HG03097 (cell line): Measurements from ENCODE around the gene RAB40A.
"Not testable (repeated sequence)": the region's sequence is repeated elsewhere in the genome, so short reads cannot be mapped to it uniquely, and the experiment has no call there.

Experiments used
- ATAC-seq: cut with Tn5 transposase; IDR thresholded peaks from one replicate; pipeline ENCODE4 v1.9.1; 2021; ENCODE audit not compliant: unreplicated experiment, low FRiP score

Gene RAB40A

DNA sequence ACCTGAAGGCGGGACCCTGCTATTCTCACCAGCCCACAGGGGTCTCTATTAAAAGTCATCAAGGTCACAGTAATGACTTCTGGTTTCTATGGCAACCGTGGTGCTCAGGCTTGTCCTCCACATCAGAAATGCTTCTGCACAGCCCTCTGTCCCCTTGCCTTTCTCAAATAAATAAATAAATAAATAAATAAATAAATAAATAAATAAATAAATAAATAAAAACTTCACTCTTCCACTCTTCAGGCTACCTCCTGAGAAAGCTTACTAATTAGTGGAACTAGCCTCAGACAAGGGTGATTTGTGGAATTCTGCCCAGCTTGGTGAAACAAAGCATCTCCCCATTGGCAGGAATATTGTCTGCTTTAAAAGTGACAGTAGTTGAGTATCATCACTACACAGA is 5.5 kb upstream of the RAB40A start:
- ATAC-seq, result no peak

DNA sequence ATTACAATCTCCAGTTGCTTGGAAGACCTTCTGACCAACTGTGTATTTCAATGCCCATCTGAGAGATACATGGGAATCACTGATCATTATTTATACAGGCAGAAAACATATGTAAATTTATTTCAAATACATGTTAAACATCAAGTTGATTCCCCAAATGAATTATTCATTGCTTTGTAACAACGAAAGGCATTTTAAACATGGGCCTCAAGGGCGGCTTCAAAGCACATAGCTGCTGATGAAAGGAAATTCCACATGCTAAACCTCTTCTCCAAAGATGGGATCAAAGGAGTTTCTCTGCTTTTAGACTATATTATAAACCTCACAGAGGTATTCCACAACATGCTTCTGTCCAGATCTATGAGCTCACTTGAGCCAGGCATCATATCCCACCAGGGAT is 4.3 kb upstream of the RAB40A start:
- ATAC-seq, result no peak

DNA sequence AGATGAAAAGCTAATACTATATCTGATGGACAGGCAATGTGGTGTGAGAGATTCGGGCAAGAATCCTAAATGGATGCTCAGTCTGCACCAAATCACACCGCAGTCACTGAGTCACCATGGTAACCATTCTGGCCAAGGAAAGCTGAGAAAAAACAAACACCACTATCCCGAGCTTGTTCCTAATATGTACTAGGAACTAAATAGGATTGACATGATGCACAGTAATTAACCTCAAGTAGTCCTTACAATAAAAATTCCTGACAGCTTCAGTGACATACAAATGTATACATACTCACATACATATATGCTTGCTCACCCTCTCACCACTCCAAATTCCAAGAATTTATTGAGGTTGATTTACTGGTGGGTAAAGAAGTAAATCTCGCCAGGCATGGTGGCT is 1.1 kb upstream of the RAB40A start:
- ATAC-seq, result no peak

DNA sequence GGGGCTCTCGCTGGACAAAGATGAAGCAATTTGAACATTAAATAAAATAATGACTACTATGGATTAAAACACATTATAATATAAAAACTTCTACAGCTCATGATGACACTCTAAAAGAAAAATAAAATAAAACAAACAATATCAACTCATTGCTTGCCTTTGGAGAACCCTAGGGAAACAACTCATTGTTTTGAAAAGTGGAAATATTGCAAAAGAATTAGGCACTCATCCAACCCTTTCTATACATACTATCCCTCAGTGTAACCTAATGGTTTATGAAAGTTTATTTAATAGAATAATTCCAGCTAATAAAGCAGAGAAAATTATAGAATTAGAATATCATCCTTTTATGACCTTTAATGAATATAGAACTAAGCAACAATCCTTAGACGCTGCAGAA is 718 bp downstream of the RAB40A start:
- no peak for ATAC-seq

DNA sequence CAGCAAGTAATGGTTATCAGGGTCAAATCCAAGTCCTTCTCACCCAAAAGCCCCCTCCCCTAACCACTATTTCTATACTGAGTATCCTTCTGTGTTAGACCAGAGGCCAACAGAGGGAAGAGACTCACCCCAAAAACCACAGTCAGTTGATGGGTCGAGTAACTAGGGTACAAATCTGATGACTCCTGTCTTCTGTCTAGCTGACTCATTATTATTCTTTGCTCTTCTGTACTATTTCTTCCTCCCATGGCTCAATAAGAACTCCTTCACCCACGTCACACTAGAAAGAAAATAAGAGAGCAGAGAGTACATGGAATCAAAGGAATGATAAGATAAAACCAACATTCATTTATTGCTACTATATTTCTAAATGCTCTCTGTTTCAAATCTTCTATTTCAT is 2.0 kb downstream of the RAB40A start:
- ATAC-seq, result no peak

DNA sequence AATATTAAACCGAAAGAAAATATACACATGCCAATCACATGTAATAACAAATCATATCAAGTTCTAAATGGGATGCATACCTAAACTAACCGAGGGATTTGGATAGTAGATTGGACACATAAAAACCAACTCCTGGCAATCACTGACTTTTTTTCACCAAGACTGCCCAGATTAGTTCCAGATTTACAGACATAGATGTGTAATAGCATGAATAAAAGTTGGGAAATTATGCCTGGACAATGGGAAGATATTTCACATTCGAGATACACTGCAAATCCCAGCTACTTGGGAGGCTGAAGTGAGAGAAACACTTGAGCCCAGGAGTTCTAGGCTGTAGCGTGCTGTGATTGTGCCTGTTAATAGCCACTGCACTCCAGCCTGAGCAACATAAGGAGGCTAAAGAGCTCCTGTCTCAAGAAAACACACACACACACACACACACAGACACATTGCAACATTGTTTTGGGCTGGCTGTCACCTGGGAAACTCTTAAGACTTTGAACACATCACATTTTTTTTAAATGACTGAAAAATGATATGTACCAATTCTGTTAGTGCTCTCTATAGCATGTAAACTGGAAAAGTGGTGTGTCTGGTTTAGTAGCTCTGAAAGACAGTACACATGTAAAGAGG is 5.7 kb downstream of the RAB40A start:
- no peak for ATAC-seq

DNA sequence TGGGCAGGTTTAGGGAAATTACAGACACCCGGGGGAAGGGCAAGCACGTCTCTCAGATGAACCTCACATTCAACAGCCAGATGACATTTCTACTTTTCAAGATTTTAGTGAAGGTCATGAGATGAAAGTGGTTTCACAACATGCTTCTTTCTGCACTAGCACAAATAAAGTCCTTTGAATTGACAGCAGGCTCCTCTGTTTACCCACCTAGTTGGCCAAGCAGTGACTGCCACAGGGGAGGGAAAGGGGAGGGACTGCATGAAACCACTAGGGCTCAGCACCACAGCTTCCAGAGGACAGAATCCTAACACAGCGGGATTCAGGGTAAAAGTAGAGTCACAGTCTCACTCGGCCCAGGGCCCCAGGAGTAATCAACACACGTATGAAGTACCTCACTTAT is 6.2 kb downstream of the RAB40A start:
- no peak for ATAC-seq

DNA sequence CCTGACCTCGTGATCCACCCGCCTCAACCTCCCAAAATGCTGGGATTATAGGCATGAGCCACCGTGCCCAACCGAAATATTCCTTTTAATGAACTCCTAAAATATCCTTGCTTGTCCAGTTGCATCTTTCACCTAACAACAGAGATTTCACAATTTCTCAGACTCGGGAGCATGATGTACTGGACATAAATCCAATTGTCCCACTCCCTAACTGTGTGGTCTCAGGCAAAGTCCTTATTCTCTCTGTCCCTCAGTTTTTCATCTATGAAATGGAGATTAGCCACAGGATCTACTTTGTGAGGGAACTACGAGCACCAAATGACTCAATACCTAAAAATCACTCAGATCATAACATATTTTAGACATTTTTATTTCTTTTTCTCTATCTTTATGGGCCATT is 9.3 kb downstream of the RAB40A start:
- no peak for ATAC-seq

DNA sequence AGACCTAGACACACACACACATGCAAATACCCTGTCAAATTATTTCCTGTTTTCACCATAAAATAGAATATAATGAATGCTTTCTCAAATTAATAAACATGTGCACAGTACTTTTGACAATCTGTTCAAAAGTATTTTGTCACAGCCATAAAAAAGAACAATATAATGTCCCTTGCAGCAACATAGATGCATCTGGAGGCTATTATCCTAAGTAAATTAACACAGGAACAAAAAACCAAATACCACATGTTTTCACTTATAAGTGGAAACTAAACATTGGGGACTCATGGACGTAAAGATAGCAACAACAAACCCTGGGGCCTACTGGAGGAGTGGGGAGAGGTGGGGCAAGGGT is 15.5 kb downstream of the RAB40A start:
- ATAC-seq, result no peak

DNA sequence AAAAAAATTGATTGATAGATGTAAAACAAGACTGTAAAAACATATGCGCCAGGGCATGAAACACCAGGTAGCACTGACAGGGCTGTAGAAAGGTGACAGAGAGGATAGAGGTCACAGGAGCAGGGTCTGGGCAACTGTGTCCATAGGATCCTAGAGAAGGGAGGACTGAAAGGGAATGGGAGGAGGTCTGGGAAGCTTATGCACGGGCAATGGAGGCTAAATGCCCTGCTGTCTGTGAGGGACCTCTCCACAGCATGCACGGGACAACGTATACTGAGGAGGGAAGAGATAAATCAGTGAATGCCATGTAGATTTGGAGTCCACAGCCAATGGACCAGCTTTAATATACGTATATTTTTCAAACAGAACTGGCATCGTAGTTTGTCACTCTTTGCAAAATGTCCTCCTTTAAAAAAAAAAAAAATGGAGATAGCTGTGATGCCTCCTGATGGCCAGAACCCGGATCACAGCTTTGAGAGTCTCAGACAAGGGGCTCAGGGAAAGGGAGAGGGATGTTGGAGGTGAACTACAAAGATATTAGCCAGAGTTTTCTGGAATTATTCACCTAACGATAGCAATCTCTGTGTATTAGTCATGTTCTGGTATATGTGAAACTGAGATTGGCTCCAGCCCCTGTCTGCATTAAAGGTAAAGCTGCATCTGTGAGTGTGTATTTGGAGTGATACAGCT is 16.0 kb downstream of the RAB40A start:
- no peak for ATAC-seq

DNA sequence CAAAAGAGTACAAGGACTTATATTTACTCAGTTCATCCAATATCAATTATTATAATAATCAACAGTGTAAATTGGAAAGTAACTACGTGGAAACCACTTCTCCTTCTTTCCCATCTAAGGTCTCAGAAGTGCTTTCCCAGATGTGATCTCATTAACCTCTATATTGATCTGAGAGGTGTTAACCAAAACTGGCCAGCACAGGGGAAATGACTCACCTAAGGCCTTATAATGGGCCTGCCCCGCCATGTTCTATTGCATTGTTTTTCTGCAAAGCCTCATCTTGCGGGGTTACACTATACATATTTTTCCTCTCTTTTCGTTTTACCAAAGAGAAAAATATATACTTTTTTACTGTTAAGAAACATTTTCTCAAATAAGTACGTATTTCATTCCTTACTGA is 20.5 kb downstream of the RAB40A start:
- ATAC-seq, result no peak

DNA sequence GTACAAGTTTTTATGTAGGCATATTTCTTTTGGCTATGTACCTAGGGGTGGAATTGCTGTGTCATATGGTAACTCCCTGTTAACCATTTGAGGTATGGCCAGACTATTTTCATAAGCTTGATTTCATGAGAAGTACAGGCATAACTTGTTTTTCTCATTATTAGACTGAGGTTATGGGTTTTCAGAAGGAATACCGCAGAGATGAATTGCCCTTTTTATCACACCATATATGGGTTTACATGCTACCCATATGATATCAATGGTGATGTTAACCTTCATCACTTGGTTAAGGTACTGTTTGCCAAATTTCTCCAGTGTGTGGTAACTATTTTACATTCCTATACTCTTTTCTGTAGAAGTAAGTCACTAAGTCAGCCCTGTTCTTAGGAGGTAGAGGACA is 23.5 kb downstream of the RAB40A start:
- no peak for ATAC-seq

DNA sequence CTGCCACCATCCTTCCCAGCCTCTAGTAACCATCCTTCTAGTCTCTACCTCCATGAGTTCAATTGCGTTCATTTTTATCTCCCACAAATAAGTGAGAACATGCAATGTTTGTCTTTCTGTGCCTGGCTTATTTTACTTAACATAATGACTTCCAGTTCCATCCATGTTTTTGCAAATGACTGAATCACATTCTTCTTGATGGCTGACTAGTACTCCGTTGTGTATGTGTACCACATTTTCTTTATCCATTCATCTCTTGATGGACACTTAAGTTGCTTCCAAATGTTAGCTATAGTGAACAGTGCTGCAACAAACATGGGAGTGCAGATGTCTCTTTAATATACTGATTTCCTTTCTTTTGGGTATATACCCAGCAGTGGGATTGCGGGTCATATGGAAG is 25.7 kb downstream of the RAB40A start:
- ATAC-seq, result not testable (repeated sequence)

DNA sequence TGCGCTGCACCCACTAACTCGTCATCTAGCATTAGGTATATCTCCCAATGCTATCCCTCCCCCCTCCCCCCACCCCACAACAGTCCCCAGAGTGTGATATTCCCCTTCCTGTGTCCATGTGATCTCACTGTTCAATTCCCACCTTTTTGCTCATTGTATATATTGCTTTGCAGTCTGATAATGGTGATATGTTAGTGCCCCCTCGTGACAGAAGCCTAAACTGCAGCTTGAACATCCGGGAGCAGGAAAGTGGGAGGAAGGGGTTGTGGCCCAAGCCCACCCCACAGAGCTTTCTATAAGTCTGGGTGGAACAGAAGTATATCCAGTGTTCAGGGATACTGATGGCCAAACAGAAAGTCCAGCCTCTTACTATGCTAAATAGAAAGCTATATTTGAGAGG is 29.6 kb downstream of the RAB40A start:
- not testable (repeated sequence) for ATAC-seq

DNA sequence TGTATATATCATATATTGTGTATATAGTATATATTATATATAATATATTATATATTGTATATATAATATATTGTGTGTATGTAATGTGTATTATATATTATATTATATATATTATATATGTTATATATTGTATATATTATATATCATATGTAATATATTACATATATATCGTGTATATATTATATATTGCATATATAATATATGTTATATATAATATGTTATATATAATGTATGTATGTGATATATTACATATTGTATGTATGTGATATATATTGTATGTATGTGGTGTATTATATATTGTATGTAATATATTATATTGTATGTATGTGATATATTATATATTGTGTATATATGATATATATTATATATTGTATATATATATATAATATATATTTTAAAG is 30.5 kb downstream of the RAB40A start:
- ATAC-seq, result no peak

DNA sequence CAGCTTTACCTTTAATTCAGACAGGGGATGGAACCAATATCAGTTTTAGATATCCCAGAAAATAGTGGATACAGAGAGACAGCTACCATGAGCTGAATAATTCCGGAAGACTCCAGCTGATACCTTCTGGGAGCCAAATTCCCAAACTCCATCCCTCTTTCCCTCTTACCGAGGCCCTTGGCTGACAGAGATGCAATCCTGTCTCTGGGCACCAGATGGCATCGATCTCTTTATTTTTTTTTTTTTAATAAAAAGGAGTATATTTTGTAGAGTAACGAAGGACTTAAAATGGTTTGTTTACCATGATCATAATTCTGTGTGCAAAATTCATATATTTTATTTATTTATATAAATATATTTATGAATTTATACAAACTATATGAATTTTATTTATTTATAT is 31.0 kb downstream of the RAB40A start:
- no peak for ATAC-seq

DNA sequence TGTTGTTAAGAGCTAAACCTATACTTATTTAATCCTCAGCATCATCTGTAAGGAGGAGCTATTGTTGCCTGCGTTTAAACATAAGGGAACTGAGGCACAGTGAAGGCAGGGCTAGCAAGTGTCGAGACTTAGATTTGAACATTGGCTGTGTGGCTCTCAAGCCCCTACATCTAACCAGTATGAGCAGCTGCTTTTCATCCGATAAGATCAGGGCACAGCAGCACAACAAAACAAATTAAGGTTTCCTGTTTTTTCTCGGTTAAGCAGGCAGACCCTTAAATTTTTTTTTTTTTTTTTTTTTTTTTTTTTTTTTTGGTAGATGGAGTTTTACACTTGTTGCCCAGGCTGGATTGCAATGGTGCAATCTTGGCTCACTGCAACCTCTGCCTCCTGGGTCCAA is 35.6 kb downstream of the RAB40A start:
- no peak for ATAC-seq

DNA sequence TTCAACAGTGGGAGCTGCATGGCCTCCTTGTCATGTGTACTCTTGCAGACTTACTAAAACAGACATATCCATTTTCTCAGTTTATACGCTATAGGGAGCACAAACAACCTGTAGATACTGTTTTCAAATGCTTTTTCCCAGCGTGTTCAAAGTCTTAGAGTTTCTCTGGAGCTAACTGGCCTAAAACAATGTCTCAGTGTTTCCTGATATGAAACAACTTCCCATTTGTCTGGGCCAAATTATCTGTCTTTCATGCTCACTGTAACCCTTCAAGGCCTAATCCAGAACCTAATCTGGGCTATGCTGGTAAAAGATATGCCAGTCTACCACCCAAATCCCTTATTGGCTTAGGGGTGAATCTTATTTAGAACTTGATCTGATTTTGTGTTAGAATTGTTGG is 38.8 kb downstream of the RAB40A start:
- ATAC-seq, result no peak

DNA sequence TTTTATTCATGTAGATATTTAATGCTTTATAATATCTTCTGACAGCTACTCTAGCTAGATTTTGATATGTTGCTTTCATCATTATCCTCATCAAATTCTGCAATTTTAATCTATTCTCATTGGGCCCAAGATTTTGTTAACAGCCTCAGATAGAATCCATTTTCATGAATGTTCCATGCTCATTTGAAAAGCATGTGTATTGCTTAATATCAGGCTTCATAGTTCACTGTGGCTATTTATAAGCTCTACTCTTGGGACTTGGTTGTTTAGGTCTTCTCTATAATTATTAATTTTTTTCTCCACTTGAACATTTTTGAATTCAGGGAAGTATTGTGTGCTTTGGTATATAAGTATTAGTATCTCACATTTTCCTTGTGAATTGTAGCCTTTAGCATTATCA is 41.8 kb downstream of the RAB40A start:
- no peak for ATAC-seq

DNA sequence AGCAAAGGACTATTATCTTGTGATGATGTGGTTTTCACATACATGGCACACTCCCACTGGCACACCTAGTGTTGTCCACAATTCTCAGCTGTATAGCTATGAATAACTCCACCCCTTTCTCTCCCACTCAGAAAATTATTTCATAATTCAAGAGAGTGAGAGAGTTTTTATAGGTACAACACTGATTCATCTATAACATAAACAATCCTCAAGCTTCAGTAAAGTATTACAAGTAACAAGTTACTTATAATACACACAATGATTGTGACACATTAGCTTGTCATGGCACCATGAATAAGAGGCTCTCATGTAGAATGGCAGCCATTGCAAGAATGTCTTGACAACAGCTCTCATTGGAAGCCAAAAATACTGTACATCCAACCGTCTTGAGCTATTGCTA is 43.9 kb downstream of the RAB40A start:
- ATAC-seq, result no peak

DNA sequence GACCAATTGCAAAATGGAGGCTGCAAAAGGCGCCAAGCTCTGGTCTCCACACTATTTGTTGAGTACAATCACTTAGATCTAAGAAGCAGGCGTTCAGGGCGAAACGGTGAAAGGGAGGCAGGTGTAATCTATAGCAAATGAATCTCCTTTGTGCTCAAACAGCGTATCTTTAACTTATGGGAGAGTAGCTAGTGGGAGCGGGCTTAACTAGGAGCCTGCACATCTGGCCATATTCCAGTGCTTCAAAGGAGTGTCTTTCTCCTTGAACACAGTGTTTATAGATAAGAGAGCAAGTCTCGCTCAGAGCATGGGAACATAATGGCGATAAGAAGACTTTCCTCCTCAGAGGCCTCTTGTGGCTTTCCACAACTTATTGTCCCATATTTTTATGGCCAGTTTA is 49.3 kb downstream of the RAB40A start:
- not testable (repeated sequence) for ATAC-seq

DNA sequence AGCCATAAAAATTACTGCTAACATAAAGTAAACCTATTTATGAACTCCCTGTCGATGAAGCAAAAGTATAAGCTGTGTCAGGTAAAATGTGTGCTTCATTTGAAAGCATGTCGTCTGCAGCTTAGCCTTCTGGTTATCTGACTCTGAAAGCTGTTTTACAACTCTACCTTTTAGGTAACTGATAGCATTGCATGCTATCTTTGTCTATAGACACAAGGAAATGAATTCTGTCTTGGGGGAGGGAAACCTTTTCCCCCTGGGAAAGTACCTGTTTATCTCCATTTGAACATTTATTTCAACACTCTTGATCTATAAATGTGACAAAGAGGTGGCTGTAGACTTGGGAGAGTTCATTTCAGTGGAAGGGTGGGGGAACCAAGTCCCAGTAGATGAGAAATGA is 51.4 kb downstream of the RAB40A start:
- no peak for ATAC-seq

DNA sequence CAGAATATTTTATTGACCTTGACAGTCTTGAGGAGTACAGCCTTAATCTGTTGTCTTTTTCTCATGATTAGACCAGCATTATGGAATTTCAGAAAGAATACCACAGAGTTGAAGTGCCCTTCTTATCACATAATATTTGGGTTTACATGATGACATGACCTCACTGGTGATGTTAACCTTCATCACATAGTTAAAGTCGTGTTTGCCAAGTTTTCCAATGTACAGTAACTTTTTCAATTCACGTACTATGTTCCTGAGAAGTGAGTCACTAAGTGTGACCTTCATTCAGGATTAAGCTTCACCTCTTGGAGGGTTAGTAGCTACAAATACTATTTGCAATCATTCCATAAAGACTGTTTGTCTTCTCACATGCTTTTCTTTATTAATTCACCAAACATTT is 52.1 kb downstream of the RAB40A start:
- ATAC-seq, result no peak
